OCI-LY7 (cell line): ENCODE data around the gene MYLIP. TPM values are rescaled to one million over a fixed set of nuclear protein-coding genes. Genes with fewer than 3 reads are reported as not detected.

ENCODE experiments used
- BruUV-seq: library from RNA; stranded (reverse); fragments of 400-500 nt; replicated peaks from 2 replicates; lab custom pipeline; 2021; lab: Mats Ljungman, UMichigan
- CTCF ChIA-PET: fragments of 300-600 bp; sonication (Branson Sonifier 250); formaldehyde crosslinking; loops from one replicate; lab custom pipeline; 2022; ENCODE audit warnings: antibody characterized with exemption; ENCODE audit not compliant: unreplicated experiment; lab: Charles Lee
- POLR2A ChIA-PET: fragments of 300-600 bp; sonication (Branson Sonifier 250); formaldehyde crosslinking; loops from one replicate; lab custom pipeline; 2022; ENCODE audit warnings: antibody characterized with exemption; lab: Charles Lee
- DNase-seq: peaks from one replicate; pipeline ENCODE4 v3.0.0-alpha.2; 2015; ENCODE audit warnings: low spot score
- H2AFZ ChIP-seq: fragments of 200-600 bp; sonication (generic), shearing (Covaris generic); 2 replicates; pipeline ENCODE4 v1.6.1; 2014; ENCODE audit warnings: mild to moderate bottlenecking, antibody characterized with exemption, low read length, moderate library complexity
- H3K27ac ChIP-seq: fragments of 200-600 bp; sonication (generic); 2 replicates; pipeline ENCODE4 v1.5.1; 2014; ENCODE audit warnings: mixed run types, low read depth, mild to moderate bottlenecking, moderate library complexity, low read length, inconsistent platforms; ENCODE audit not compliant: poor library complexity, severe bottlenecking
- H3K36me3 ChIP-seq: fragments of 200-600 bp; sonication (generic); 2 replicates; pipeline ENCODE4 v1.6.1; 2014; ENCODE audit warnings: mild to moderate bottlenecking, antibody characterized with exemption, low read length, moderate library complexity, mixed read lengths; ENCODE audit not compliant: insufficient read depth
- H3K4me1 ChIP-seq: fragments of 200-600 bp; sonication (generic); 2 replicates; pipeline ENCODE4 v1.5.1; 2014; ENCODE audit warnings: mild to moderate bottlenecking, low read length; ENCODE audit not compliant: insufficient read depth, poor library complexity, severe bottlenecking
- H3K4me2 ChIP-seq: fragments of 200-600 bp; sonication (generic); 2 replicates; pipeline ENCODE4 v1.6.1; 2014; ENCODE audit warnings: mild to moderate bottlenecking, low read length
- H3K4me3 ChIP-seq: fragments of 200-600 bp; sonication (generic); 2 replicates; pipeline ENCODE4 v1.5.1; 2014; ENCODE audit warnings: mild to moderate bottlenecking, low read depth, low read length; ENCODE audit not compliant: poor library complexity, severe bottlenecking
- H3K79me2 ChIP-seq: fragments of 200-600 bp; sonication (generic); 2 replicates; pipeline ENCODE4 v1.6.1; 2016; ENCODE audit warnings: low read depth, mild to moderate bottlenecking, low read length, moderate library complexity, mixed read lengths; ENCODE audit not compliant: insufficient read depth
- H3K9me2 ChIP-seq: fragments of 200-600 bp; sonication (generic); 2 replicates; pipeline ENCODE4 v1.6.1; 2016; ENCODE audit warnings: mild to moderate bottlenecking, low read length, mixed read lengths; ENCODE audit not compliant: insufficient read depth
- H3K9me3 ChIP-seq: fragments of 200-600 bp; sonication (generic); 2 replicates; pipeline ENCODE4 v1.6.1; 2014; ENCODE audit warnings: mild to moderate bottlenecking, mixed run types, low read length, mixed read lengths
- H4K20me1 ChIP-seq: fragments of 200-600 bp; sonication (generic); 2 replicates; pipeline ENCODE4 v1.6.1; 2014; ENCODE audit warnings: mild to moderate bottlenecking, antibody characterized with exemption, low read length, moderate library complexity, mixed read lengths; ENCODE audit not compliant: insufficient read depth
- EZH2phosphoT487 ChIP-seq: fragments of 200-600 bp; sonication (generic); IDR thresholded peaks from 2 replicates; pipeline ENCODE4 v1.6.1; 2018; ENCODE audit warnings: low read depth, borderline replicate concordance, mild to moderate bottlenecking, mixed run types, antibody characterized with exemption, low read length, moderate library complexity, mixed read lengths
- intact Hi-C: fragments of 100-400 bp; cut with micrococcal nuclease; formaldehyde crosslinking; loops from one replicate; pipeline ENCODE4 v1.10.0; 2022; ENCODE audit not compliant: unreplicated experiment
- total RNA-seq, 2 experiments: library from RNA; depleted of rRNA in 1 of 2; stranded (reverse); fragments of >200 nt in 1 of 2; shearing (Covaris generic) in 1 of 2; gene quantifications; 2 replicates each; pipeline ENCODE4 v1.2.3, GENCODE V29; 2014 to 2022
- TF ChIP-seq, protein P1 (sequence below): fragments of 200-600 bp; sonication (generic); conservative IDR thresholded peaks from 2 replicates; pipeline ENCODE4 v1.5.1; 2014; ENCODE audit warnings: mild to moderate bottlenecking, antibody characterized with exemption, low read length, moderate library complexity, mixed read lengths

The MYLIP gene
- total RNA-seq, 2 experiments from 2014 or later, result 8.5 to 15.3 TPM

DNA sequence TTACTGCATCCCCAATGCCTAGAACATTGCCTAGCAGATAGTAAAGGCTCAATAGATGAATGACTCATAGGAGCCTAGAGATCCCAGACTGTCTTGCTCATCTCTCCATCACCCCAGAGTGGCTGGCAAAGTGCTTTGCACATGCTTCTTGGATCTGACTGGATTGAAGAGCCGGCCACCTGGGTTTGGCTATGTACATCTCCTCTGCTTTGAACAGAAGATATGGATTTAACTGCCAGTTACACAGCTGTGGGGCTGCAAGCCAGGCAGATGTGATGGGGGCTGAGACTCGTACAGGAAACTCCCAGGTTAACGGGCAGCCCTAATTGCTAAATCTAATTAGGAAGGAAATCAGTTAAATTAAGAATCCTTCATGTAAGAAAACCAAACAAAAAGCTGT lies 28.6 kb downstream of the MYLIP start:
- POLR2A ChIA-PET, result interaction anchor here (1.2 to 1.5 kb wide), 2 partner anchors 10 to 20 kb away, joined by 3 to 4 read pairs; no protein-coding TSS in a partner anchor
- H3K4me1 ChIP-seq, result no peaks in the 10 kb centered on the region
- H2AFZ ChIP-seq, result no peak overlapping the region
- CTCF ChIA-PET, result no interaction called here
- no peak overlapping the region for H3K27ac ChIP-seq
- no peak for DNase-seq
- TF ChIP-seq EZH2phosphoT487, result no peak
- TF ChIP-seq, protein P1, sequence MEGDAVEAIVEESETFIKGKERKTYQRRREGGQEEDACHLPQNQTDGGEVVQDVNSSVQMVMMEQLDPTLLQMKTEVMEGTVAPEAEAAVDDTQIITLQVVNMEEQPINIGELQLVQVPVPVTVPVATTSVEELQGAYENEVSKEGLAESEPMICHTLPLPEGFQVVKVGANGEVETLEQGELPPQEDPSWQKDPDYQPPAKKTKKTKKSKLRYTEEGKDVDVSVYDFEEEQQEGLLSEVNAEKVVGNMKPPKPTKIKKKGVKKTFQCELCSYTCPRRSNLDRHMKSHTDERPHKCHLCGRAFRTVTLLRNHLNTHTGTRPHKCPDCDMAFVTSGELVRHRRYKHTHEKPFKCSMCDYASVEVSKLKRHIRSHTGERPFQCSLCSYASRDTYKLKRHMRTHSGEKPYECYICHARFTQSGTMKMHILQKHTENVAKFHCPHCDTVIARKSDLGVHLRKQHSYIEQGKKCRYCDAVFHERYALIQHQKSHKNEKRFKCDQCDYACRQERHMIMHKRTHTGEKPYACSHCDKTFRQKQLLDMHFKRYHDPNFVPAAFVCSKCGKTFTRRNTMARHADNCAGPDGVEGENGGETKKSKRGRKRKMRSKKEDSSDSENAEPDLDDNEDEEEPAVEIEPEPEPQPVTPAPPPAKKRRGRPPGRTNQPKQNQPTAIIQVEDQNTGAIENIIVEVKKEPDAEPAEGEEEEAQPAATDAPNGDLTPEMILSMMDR, result no peak
- no peak overlapping the region for H3K4me2 ChIP-seq
- no peaks in the 10 kb centered on the region for H3K79me2 ChIP-seq
- no peaks in the 10 kb centered on the region for H3K9me2 ChIP-seq
- H3K9me3 ChIP-seq, result no peaks in the 10 kb centered on the region
- no TSS peak for BruUV-seq
- H3K4me3 ChIP-seq, result no peak overlapping the region
- H3K36me3 ChIP-seq, result peaks cover 42% of the 10 kb centered on the region
- H4K20me1 ChIP-seq, result no peaks in the 10 kb centered on the region
- intact Hi-C loops, result no loop called here

DNA sequence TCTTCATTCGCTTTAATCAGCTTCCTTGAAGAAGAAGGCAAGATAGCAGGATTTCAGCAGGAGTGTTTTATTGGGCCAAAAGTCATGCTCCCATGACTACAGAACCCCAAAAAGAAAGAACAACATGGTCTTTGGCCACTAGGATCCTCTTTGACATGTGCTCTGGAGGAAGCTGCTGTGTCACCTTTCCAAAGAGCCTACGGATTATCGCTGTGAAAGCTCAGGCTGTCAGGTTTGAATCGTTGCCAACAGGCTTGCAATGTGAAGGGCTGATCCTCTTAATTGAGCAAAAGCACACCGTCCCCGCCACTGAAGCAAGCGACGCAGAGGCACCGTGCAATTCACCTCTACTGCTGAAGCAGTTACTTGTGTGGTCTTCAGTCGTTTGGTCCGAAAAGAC lies 29.0 kb downstream of the MYLIP start:
- H3K9me2 ChIP-seq, result no peaks in the 10 kb centered on the region
- H3K4me1 ChIP-seq, result no peaks in the 10 kb centered on the region
- no peak overlapping the region for H3K4me2 ChIP-seq
- BruUV-seq, result no TSS peak
- TF ChIP-seq EZH2phosphoT487, result no peak
- TF ChIP-seq, protein P1, result no peak
- H3K9me3 ChIP-seq, result no peaks in the 10 kb centered on the region
- DNase-seq, result no peak
- no peak overlapping the region for H3K4me3 ChIP-seq
- H3K79me2 ChIP-seq, result no peaks in the 10 kb centered on the region
- ChIA-PET CTCF (no interaction called here), POLR2A (interaction anchor here (1.2 to 1.5 kb wide), 2 partner anchors 9 to 20 kb away, joined by 3 to 4 read pairs; no protein-coding TSS in a partner anchor)
- H2AFZ ChIP-seq, result no peak overlapping the region
- intact Hi-C loops, result no loop called here
- no peaks in the 10 kb centered on the region for H4K20me1 ChIP-seq
- H3K36me3 ChIP-seq, result peaks cover 39% of the 10 kb centered on the region
- H3K27ac ChIP-seq, result no peak overlapping the region

DNA sequence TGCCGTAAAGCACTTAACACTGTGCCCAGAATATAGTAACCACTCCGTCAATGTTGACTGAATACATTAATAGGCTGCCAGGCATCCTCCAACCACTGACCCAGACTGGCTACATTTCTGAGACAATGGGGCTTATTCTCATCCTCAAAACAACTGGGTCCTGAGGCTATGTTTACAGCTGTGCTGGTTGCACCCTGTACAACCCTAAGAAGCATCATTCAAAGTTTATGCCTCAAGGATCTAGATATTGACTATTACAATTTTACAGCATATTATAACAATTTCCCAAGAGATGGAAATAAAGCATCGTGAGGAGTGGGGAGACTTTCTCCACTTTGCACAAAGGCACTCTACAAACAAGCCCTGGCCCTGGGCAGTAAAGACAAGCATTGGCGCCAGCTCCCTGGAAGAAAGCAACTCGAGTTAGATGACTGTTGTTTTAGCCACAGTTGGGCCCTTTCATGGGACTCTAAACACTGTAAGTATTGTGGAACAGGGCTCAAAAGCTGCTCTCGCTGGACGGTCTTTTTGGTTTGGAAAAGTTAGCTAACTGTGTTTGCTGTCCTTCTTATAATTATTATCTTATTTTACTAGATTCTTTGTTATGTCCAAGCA lies 30.2 kb downstream of the MYLIP start:
- no peak overlapping the region for H3K4me2 ChIP-seq
- intact Hi-C loops, result no loop called here
- no peak overlapping the region for H3K27ac ChIP-seq
- H3K36me3 ChIP-seq, result peaks cover 31% of the 10 kb centered on the region
- H3K9me2 ChIP-seq, result no peaks in the 10 kb centered on the region
- no peaks in the 10 kb centered on the region for H3K9me3 ChIP-seq
- no peak for TF ChIP-seq EZH2phosphoT487
- TF ChIP-seq, protein P1, result no peak
- DNase-seq, result no peak
- no peaks in the 10 kb centered on the region for H4K20me1 ChIP-seq
- POLR2A ChIA-PET, result interaction anchor here (0.8 kb wide), 2 partner anchors 28 to 108 kb away, joined by 3 read pairs; no protein-coding TSS in a partner anchor
- no peaks in the 10 kb centered on the region for H3K79me2 ChIP-seq
- CTCF ChIA-PET, result no interaction called here
- no TSS peak for BruUV-seq
- no peaks in the 10 kb centered on the region for H3K4me1 ChIP-seq
- H3K4me3 ChIP-seq, result no peak overlapping the region
- H2AFZ ChIP-seq, result no peak overlapping the region
